ENCODE measurements around the gene OR10A5.
"Not testable (repeated sequence)": the region's sequence is repeated elsewhere in the genome, so short reads cannot be mapped to it uniquely, and the experiment has no call there.

The OR10A5 gene

DNA sequence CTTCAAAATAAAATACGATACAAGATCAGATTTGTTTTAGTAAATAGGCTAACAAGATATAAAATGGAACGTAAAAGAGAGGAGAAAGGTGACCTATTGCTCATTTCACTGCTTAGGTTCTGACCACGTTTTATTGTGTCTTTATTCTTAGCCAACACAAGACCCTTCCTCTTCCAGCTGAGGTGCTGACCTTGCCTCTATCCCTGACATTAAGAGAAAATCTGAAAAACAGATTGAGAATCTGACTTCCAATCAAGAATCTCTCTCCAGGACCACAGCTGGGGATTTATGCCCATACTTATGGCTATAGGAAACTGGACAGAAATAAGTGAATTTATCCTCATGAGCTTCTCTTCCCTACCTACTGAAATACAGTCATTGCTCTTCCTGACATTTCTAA, at the start of gene OR10A5:
Gene OR10A5, plus strand, starts transcription at position 301 of the 400 bp plus-strand sequence. Its CDS starts 0 bp downstream, at position 301.
- DNase-seq (ENCODE audit: low read depth): no peak

GRCh38 chr11:6799402-6799801, 46.1 kb upstream of the OR10A5 start, which contains the start of gene OR6A2:
TSS of gene OR6A2 (minus strand) at chr11:6799689. CDS start at chr11:6795708, 3,981 bp downstream.
- no peak for DNase-seq (ENCODE audit: low read depth)

- not testable (repeated sequence) for DNase-seq (ENCODE audit: low read depth)
These were observed 44.4 kb upstream of the OR10A5 start for GRCh38 chr11:6801075-6801474.

GRCh38 chr11:6812390-6813005, 33.0 kb upstream of the OR10A5 start:
- peak; percentile 9 for DNase-seq (ENCODE audit: low read depth)

DNA sequence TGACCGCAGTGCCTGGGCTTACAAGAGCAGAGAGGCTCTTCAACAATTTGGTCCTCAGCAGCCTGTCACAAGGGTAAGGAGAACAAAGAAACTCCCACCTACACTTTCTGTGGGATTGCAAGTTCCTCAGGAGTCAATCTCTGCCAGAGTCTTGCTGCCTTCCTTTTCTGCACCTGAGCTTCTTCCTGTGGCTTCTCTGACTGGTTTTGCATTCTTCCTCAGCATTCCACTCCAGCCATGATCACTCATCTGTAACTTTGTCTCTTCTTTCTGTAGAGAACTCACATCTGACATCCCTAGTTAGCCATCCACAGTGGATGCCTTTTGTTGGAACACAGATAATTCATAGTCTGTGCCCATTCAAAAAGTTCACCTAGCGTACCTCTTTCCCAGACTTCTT, 31.8 kb upstream of the OR10A5 start:
- DNase-seq (ENCODE audit: low read depth): no peak

- no peak for DNase-seq (ENCODE audit: low read depth)
These were observed 27.8 kb upstream of the OR10A5 start for GRCh38 chr11:6817694-6818093.

DNA sequence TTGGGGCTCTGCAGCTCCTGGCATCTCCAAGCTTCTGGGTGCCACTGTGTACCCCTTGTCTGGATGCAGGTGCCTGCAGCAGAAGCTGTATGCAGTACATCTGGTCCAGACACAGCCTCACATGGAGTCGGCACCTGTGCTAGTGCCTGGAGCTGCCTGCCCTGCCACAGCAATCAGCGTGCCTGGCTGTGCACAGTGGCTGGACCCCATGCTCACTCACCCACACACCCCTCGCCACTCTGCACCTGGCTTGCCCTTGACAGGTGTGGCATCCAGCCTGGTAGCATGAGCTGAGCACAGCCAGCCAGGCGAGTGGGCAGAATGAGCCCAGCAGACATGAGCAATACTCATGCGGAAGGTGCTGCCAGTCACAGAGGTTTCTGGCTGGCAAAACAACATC, 26.5 kb upstream of the OR10A5 start:
- no peak for DNase-seq (ENCODE audit: low read depth)

DNA sequence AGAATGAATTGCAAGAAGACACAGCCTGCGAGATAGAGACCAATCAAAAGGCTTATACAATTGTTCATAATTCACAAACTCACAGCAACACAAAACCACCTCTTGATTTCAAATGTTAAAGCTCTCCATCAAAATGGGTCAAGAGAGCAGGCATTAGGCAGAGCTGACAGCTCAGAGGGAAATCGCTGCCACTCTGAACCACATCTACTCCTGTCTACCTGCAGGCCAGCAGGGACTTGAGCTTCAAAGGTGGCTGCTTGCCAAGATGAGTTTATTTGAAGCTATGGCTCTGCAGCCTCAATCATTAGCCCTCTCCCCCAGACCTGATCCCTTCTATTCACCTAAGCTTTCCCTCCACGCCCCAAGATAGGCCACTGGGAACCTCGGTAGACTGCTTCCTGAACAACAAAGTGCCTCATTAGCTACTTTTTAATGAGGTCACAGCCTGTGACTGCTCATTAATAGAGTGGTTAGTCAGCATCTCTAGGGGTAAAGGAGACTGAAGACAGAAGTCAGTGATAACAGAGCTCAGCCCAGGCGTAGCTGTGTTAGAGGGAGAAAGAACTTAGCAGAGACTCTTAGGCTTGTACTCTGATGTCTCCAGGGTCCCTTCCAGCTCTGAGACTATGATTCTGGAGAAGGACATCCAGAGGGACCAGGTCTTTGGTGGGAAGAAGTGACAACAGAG, 21.2 kb upstream of the OR10A5 start:
- no peak for DNase-seq (ENCODE audit: low read depth)

- DNase-seq (ENCODE audit: low read depth): no peak
These were observed 20.2 kb upstream of the OR10A5 start for GRCh38 chr11:6825231-6825744.

- DNase-seq (ENCODE audit: low read depth): no peak
These were observed 17.4 kb upstream of the OR10A5 start for GRCh38 chr11:6828103-6828502.

DNA sequence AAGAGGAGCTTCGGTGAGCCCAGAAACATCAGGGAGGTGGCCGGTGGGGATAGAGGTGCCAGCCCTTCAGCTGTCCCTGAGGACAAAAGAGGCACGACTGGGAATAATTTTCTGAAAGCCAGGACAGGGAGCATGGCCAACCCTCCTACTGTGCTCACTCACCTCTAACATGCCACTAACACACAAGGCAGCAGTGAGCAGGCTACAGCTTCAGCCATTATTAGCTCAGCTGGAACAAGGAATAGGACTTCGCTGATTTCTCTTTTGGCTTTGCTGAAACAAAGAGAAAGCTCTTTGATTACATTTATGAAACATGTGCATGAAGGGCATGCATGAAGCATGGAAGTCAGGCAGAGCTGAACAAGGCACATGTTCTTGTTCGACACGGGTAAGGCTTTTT, 12.1 kb upstream of the OR10A5 start:
- no peak for DNase-seq (ENCODE audit: low read depth)

DNA sequence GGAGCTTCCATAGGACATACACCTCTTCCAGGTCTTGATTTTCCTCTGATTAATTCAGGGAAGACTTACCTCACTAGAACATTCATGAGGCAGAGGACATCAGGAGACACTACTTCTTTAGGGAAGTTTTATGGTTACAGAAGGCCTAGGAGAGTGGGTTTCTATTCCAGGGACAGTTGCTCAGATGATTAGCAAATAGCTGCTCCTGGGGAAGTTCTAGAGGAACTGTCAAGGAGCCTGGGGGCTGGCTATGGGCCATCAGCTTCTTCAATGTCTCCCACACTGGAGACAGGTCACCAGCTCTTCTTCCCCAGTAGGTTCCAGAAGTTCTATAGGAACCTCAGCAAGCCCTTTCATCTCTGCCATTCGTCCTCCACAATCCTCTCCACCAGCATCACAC, 11.5 kb upstream of the OR10A5 start:
- DNase-seq (ENCODE audit: low read depth): no peak

DNA sequence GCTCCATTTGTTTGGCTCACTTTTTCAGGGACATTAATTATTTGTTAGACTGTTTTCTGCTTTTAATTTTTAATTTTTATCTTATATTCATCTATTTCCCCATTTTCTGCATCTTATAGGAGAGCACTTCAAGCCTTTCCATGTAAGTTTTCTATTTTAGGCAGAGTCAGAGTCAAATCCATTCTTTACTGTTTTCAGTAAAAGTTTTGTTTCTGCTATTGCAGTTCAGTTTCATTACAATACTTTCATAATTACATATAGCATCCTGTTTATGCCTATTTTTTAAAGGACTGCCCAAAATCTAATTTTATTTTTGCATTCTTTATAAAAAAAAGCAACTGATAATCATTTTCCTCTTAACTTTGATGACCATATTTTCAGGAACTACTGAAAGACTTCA, 3.8 kb upstream of the OR10A5 start:
- no peak for DNase-seq (ENCODE audit: low read depth)

GRCh38 chr11:6843670-6844069, 1.8 kb upstream of the OR10A5 start:
- DNase-seq (ENCODE audit: low read depth): no peak

GRCh38 chr11:6844356-6844755, 1.1 kb upstream of the OR10A5 start:
- no peak for DNase-seq (ENCODE audit: low read depth)

DNA sequence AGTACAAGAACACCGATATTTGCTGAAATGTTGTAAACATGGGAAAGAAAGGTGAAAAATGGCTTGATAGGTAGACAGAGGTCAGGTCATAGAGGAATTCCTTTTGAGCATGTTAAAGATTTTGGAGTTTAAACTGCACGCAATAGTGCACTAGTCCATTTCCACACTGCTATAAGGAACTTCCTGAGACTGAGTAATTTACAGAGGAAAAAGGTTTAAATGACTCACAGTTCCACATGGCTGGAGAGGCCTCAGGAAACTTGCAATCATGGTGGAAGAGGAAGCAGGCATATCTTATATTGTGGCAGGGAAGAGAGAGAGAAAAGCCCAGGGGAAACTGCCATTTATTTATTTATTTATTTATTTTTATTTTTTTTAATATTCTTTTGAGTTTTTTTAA, 5.0 kb downstream of the OR10A5 start:
- no peak for DNase-seq (ENCODE audit: low read depth)

GRCh38 chr11:6854801-6855200, 9.3 kb downstream of the OR10A5 start:
- DNase-seq (ENCODE audit: low read depth): not testable (repeated sequence)

GRCh38 chr11:6855971-6856541, 10.6 kb downstream of the OR10A5 start:
- DNase-seq (ENCODE audit: low read depth): no peak

- DNase-seq (ENCODE audit: low read depth): no peak
These were observed 11.4 kb downstream of the OR10A5 start for GRCh38 chr11:6856871-6857270.

GRCh38 chr11:6862961-6863360, 17.5 kb downstream of the OR10A5 start, which contains the start of gene OR10A2:
TSS of gene OR10A2 (plus strand) at chr11:6863057. CDS start at chr11:6869755, 6,698 bp downstream.
- DNase-seq (ENCODE audit: low read depth): no peak

DNA sequence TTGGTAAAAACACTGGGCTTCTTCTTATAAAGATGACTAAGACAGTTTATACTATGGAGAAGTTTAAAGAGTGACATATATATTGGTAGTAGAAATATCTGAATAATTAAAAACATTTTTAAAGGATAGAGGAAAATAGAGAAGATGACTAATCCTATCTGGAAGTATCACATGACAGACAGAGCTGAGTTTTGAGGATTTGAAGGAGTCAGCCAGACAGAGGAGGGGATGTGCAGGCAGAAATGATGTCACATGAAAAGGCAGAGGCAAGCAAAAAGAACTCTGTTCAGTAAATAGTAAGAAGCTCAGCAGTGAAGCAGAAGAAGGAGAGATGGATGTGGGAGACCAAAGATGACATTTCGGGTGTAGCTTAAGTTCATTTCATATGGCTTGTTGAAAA, 19.0 kb downstream of the OR10A5 start:
- no peak for DNase-seq (ENCODE audit: low read depth)

- no peak for DNase-seq (ENCODE audit: low read depth)
These were observed 25.8 kb downstream of the OR10A5 start for GRCh38 chr11:6871278-6871677.

- no peak for DNase-seq (ENCODE audit: low read depth)
These were observed 30.3 kb downstream of the OR10A5 start for GRCh38 chr11:6875761-6876160.

Measured in fibroblast of the conjunctiva (primary cell).